Measurements from ENCODE around the gene SLC35F6. TPM values are rescaled to one million over a fixed set of nuclear protein-coding genes. Genes with fewer than 3 reads are reported as not detected.

The SLC35F6 gene
- total RNA-seq, 1 experiment from 2014 or later, result 10.3 TPM

GRCh38 chr2:26809876-26810577 is 45.9 kb downstream of the SLC35F6 start (continued):
- no peak for TF ChIP-seq TCF7 (CRISPR knock-in tag; IDR thresholded peaks at IDR 0.05; ENCODE audit: low read depth)
- no peak for TF ChIP-seq NR2C2 (CRISPR knock-in tag; IDR thresholded peaks at IDR 0.05)
- TF ChIP-seq RELA (CRISPR knock-in tag; IDR thresholded peaks at IDR 0.05; ENCODE audit: borderline replicate concordance), result no peak
- no peak for TF ChIP-seq ZNF232 (CRISPR knock-in tag; IDR thresholded peaks at IDR 0.05)
- no peak for TF ChIP-seq ZNF263 (CRISPR knock-in tag; IDR thresholded peaks at IDR 0.05; ENCODE audit: low read depth)

- no peak overlapping the region for H3K27ac Mint-ChIP-seq
- H3K27me3 Mint-ChIP-seq (ENCODE audit: low read depth), result peaks cover 2% of the 10 kb centered on the region; the same call in 1 of the 2 replicates
- ATAC-seq (no peak), DNase-seq (ENCODE audit: low spot score) (no peak)
- peaks cover 4% of the 10 kb centered on the region; the same call in 1 of the 2 replicates for H3K36me3 Mint-ChIP-seq
- no peak for TF ChIP-seq ATF6 (CRISPR knock-in tag; IDR thresholded peaks at IDR 0.05)
- no peak for TF ChIP-seq AFF4 (CRISPR knock-in tag; IDR thresholded peaks at IDR 0.05; ENCODE audit: borderline replicate concordance)
- POLR2A ChIA-PET, result no interaction called here
- CTCF ChIA-PET, result no interaction called here
- H3K4me3 Mint-ChIP-seq, result no peak overlapping the region
- no peaks in the 10 kb centered on the region for H3K4me1 Mint-ChIP-seq
- H3K9me3 Mint-ChIP-seq, result peaks cover 6% of the 10 kb centered on the region
These were observed 47.2 kb downstream of the SLC35F6 start for GRCh38 chr2:26811261-26811660.

GRCh38 chr2:26811791-26812694 is 48.0 kb downstream of the SLC35F6 start:
- ChIA-PET CTCF (interaction anchor here (0.7 kb wide), 1 partner anchor 205 kb away, joined by 4 read pairs; no protein-coding TSS in a partner anchor), POLR2A (no interaction called here)
- DNase-seq (ENCODE audit: low spot score) (no peak), ATAC-seq (no peak)
- H3K9me3 Mint-ChIP-seq, result peaks cover 6% of the 10 kb centered on the region
- H3K4me3 Mint-ChIP-seq, result no peak overlapping the region
- H3K4me1 Mint-ChIP-seq, result 0 out of 2 replicates have a peak, but pooled peaks cover 1% of the 10 kb centered on the region
- peaks cover 4% of the 10 kb centered on the region; the same call in 1 of the 2 replicates for H3K36me3 Mint-ChIP-seq
- H3K27ac Mint-ChIP-seq, result no peak overlapping the region
- H3K27me3 Mint-ChIP-seq (ENCODE audit: low read depth), result peaks cover 2% of the 10 kb centered on the region; the same call in 1 of the 2 replicates
- TF ChIP-seq SMAD3 (CRISPR knock-in tag; IDR thresholded peaks at IDR 0.05; ENCODE audit: borderline replicate concordance), result no peak
- no peak for TF ChIP-seq GABPB1 (CRISPR knock-in tag; IDR thresholded peaks at IDR 0.05)
- no peak for TF ChIP-seq NFE2L1 (CRISPR knock-in tag; IDR thresholded peaks at IDR 0.05)
- TF ChIP-seq ZMAT4 (CRISPR knock-in tag; IDR thresholded peaks at IDR 0.05), result no peak
- TF ChIP-seq E2F4 (CRISPR knock-in tag; IDR thresholded peaks at IDR 0.05; ENCODE audit: borderline replicate concordance, low read depth), result no peak
- no peak for TF ChIP-seq CDX4 (CRISPR knock-in tag; IDR thresholded peaks at IDR 0.05; ENCODE audit: borderline replicate concordance)
- no peak for TF ChIP-seq ZNF317 (CRISPR knock-in tag; IDR thresholded peaks at IDR 0.05; ENCODE audit: borderline replicate concordance, low read depth)
- TF ChIP-seq ZNF219 (CRISPR knock-in tag; IDR thresholded peaks at IDR 0.05; ENCODE audit: borderline replicate concordance), result no peak
- no peak for TF ChIP-seq KAT7 (CRISPR knock-in tag; IDR thresholded peaks at IDR 0.05; ENCODE audit: borderline replicate concordance)
- no peak for TF ChIP-seq E2F1 (CRISPR knock-in tag; IDR thresholded peaks at IDR 0.05)
- TF ChIP-seq GTF2I (CRISPR knock-in tag; conservative IDR thresholded peaks at IDR 0.05), result 0 out of 2 replicates have a peak, but pooled peaks have one; percentile 60
- no peak for TF ChIP-seq IRF2 (CRISPR knock-in tag; IDR thresholded peaks at IDR 0.05; ENCODE audit: borderline replicate concordance, low read depth)
